ENCODE data around the gene NR3C1. TPM values are rescaled to one million over a fixed set of nuclear protein-coding genes. Genes with fewer than 3 reads are reported as not detected.

NR3C1 gene
- total and polyA plus RNA-seq, 9 donors: 39.8 to 73.7 (median 58.8) TPM

- no peaks in the 10 kb centered on the region for H3K27me3 ChIP-seq (ENCODE audit: control insufficient read depth, insufficient read depth, low read length)
- no peaks in the 10 kb centered on the region for H3K4me1 ChIP-seq (ENCODE audit: control insufficient read depth, insufficient read depth, low read length)
- peaks cover 8% of the 10 kb centered on the region for H3K9me3 ChIP-seq (replicated peaks; ENCODE audit: control insufficient read depth, low read depth, low read length)
- no peak overlapping the region for H3K27ac ChIP-seq (ENCODE audit: low read length)
- peaks cover 3% of the 10 kb centered on the region for H3K36me3 ChIP-seq (ENCODE audit: control insufficient read depth, insufficient read depth, low read length)
- no peak for DNase-seq
- no peak overlapping the region for H3K4me3 ChIP-seq (ENCODE audit: low read length)
Measured at GRCh38 chr5:143390258-143390657, 13.2 kb downstream of the NR3C1 start.

DNA sequence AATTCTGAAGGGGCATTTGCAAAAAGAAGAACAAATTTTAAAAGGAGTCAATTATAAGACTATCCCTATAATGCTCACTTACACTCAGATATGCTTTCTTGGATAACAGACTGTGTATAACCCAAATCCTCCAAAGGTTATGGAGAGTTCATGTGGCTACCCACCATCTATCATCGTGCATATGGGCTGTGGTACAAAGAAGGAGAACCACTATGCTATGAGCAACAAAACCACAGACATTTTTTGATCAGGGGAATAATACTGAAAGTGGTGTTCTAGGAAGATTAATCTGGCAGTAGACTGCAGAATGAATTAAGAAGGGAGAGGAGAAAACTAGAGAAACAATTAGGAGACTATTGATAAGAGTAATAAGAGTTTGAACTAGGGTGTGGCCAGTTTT lies 16.8 kb downstream of the NR3C1 start:
- H3K4me3 ChIP-seq (ENCODE audit: low read length): no peak overlapping the region
- no CpG with 5 or more reads among the region's 1 CpG for WGBS (ENCODE audit: insufficient coverage)
- no peak overlapping the region for H3K27ac ChIP-seq (ENCODE audit: low read length)
- no peaks in the 10 kb centered on the region for H3K4me1 ChIP-seq (ENCODE audit: control insufficient read depth, insufficient read depth, low read length)
- DNase-seq: no peak
- H3K27me3 ChIP-seq (ENCODE audit: control insufficient read depth, insufficient read depth, low read length): no peaks in the 10 kb centered on the region
- H3K9me3 ChIP-seq (replicated peaks; ENCODE audit: control insufficient read depth, low read depth, low read length): peaks cover 18% of the 10 kb centered on the region
- peaks cover 20% of the 10 kb centered on the region for H3K36me3 ChIP-seq (ENCODE audit: control insufficient read depth, insufficient read depth, low read length)

DNA sequence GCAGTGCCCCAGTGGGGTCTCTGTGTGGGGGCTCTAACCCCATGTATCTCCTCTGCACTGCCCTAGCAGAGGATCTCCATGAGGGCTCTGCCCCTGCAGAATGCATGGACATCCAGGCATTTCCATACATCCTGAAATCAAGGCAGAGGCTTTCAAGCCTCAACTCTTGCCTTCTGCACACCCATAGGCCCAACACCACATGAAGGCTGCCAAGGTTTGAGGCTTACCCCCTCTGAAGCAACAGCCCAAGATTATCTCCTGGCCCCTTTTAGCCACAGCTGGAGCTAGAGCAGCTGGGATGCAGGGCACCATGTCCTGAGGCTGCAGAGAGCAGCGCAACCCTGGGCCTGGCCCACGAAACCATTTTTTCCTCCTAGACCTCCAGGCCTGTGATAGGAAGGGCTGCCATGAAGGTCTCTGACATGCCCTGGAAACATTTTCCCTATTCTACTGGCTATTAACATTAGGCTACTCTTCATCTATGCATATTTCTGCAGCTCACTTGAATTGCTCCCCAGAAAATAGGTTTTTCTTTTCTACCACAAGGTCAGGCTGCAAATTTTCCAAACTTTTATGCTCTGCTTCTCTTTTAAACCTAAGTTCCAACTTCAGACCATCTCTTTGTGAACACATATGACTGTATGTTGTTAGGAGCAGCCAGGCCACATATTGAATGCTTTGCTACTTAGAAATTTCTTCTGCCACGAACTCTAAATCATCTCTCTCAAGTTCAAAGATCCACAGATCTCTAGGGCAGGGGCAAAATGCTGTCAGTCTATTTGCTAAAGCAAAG lies 18.4 kb downstream of the NR3C1 start:
- 100% methylated on average over 1 of the region's 3 CpGs for WGBS (ENCODE audit: insufficient coverage)
- Histone ChIP-seq H3K4me3 (ENCODE audit: low read length) (no peak overlapping the region), H3K27ac (ENCODE audit: low read length) (no peak overlapping the region), H3K9me3 (replicated peaks; ENCODE audit: control insufficient read depth, low read depth, low read length) (peaks cover 18% of the 10 kb centered on the region), H3K4me1 (ENCODE audit: control insufficient read depth, insufficient read depth, low read length) (no peaks in the 10 kb centered on the region), H3K36me3 (ENCODE audit: control insufficient read depth, insufficient read depth, low read length) (peaks cover 21% of the 10 kb centered on the region), H3K27me3 (ENCODE audit: control insufficient read depth, insufficient read depth, low read length) (no peaks in the 10 kb centered on the region)
- DNase-seq: no peak

DNA sequence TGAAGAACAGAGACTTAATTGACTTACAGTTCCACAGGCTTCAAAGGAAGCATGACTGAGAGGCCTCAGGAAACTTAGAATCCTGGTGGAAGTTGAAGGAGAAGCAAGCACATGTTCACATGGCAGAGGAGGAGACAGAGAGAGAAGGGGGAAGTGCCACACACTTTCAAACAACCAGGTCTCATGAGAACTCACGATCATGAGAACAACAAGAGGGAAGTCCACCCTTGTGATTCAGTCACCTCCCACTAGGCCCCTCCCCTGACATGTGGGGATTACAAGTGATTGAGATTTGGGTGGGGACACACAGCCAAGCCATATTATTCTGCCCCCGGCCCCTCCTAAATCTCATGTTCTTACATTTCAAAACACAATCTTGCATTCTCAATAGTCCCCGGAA lies 19.5 kb downstream of the NR3C1 start:
- Histone ChIP-seq H3K27me3 (ENCODE audit: control insufficient read depth, insufficient read depth, low read length) (no peaks in the 10 kb centered on the region), H3K4me1 (ENCODE audit: control insufficient read depth, insufficient read depth, low read length) (no peaks in the 10 kb centered on the region), H3K4me3 (ENCODE audit: low read length) (no peak overlapping the region), H3K36me3 (ENCODE audit: control insufficient read depth, insufficient read depth, low read length) (peaks cover 21% of the 10 kb centered on the region), H3K9me3 (replicated peaks; ENCODE audit: control insufficient read depth, low read depth, low read length) (peaks cover 18% of the 10 kb centered on the region), H3K27ac (ENCODE audit: low read length) (no peak overlapping the region)
- no peak for DNase-seq
- no CpG with 5 or more reads among the region's 3 CpGs for WGBS (ENCODE audit: insufficient coverage)

DNA sequence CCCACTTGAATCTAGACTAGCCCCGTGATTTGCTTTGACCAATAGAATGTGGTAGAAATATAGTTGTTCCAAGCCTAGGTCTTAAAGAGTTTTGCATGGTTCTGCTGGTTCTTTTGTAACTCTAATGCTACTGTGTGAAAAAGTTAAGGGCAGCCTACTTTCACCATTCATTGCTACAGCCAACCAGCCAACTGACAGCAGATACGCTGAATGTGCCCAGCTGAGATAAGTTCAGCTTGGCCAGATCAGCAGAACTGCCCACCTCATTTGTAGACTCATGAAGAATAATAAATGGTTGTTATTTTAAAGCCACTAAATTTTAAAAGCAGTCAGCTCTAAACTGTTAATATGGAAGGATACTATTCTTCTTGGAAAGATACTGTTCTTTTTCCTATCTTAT lies 23.9 kb downstream of the NR3C1 start:
- no peak for DNase-seq
- Histone ChIP-seq H3K36me3 (ENCODE audit: control insufficient read depth, insufficient read depth, low read length) (peaks cover 16% of the 10 kb centered on the region), H3K27me3 (ENCODE audit: control insufficient read depth, insufficient read depth, low read length) (no peaks in the 10 kb centered on the region), H3K9me3 (replicated peaks; ENCODE audit: control insufficient read depth, low read depth, low read length) (peaks cover 4% of the 10 kb centered on the region), H3K4me3 (ENCODE audit: low read length) (no peak overlapping the region), H3K4me1 (ENCODE audit: control insufficient read depth, insufficient read depth, low read length) (peaks cover 2% of the 10 kb centered on the region), H3K27ac (ENCODE audit: low read length) (no peak overlapping the region)
- WGBS (ENCODE audit: insufficient coverage): no CpG with 5 or more reads among the region's 2 CpGs

- WGBS (ENCODE audit: insufficient coverage): no CpG with 5 or more reads among the region's 5 CpGs
- H3K4me3 ChIP-seq (ENCODE audit: low read length): no peak overlapping the region
- no peaks in the 10 kb centered on the region for H3K9me3 ChIP-seq (replicated peaks; ENCODE audit: control insufficient read depth, low read depth, low read length)
- no peak for DNase-seq
- H3K27ac ChIP-seq (ENCODE audit: low read length): no peak overlapping the region
- H3K27me3 ChIP-seq (ENCODE audit: control insufficient read depth, insufficient read depth, low read length): no peaks in the 10 kb centered on the region
- H3K4me1 ChIP-seq (ENCODE audit: control insufficient read depth, insufficient read depth, low read length): peaks cover 4% of the 10 kb centered on the region
- H3K36me3 ChIP-seq (ENCODE audit: control insufficient read depth, insufficient read depth, low read length): peaks cover 2% of the 10 kb centered on the region
Measured at GRCh38 chr5:143376911-143377813, 26.3 kb downstream of the NR3C1 start.

DNA sequence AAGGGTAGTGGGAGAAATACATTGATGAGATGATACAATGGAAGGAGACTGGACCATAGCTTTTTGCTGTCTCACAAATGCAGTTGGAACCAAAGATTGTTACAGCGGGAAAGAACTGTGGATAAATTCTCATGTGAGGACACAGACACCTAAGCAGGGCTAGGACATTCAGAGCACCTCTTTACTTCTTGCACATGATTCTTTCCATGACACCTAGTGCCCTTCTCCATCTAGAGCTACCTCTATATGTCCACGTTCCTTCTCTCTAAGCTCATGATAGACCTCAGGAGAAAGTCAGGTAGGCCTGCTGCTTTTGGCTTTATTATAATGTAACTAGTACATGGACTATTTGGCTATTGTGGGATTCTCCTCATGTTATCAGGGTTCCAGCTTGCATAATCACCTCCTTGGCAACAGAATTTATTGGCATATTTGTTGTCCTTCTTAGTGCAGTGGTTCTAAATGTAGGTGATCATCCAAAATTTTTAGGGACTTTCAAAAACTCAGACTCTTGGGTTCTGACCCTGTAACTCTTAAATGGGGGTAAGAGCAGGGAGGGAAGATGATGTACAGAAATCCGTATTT lies 27.2 kb downstream of the NR3C1 start:
- Histone ChIP-seq H3K4me3 (ENCODE audit: low read length) (no peak overlapping the region), H3K9me3 (replicated peaks; ENCODE audit: control insufficient read depth, low read depth, low read length) (no peaks in the 10 kb centered on the region), H3K27me3 (ENCODE audit: control insufficient read depth, insufficient read depth, low read length) (no peaks in the 10 kb centered on the region), H3K36me3 (ENCODE audit: control insufficient read depth, insufficient read depth, low read length) (no peaks in the 10 kb centered on the region), H3K4me1 (ENCODE audit: control insufficient read depth, insufficient read depth, low read length) (peaks cover 4% of the 10 kb centered on the region), H3K27ac (ENCODE audit: low read length) (no peak overlapping the region)
- DNase-seq: no peak
- 100% methylated on average over 1 of the region's 3 CpGs for WGBS (ENCODE audit: insufficient coverage)

GRCh38 chr5:143374496-143375217 lies 28.8 kb downstream of the NR3C1 start:
- no peaks in the 10 kb centered on the region for H3K36me3 ChIP-seq (ENCODE audit: control insufficient read depth, insufficient read depth, low read length)
- no peaks in the 10 kb centered on the region for H3K27me3 ChIP-seq (ENCODE audit: control insufficient read depth, insufficient read depth, low read length)
- H3K27ac ChIP-seq (ENCODE audit: low read length): no peak overlapping the region
- H3K4me1 ChIP-seq (ENCODE audit: control insufficient read depth, insufficient read depth, low read length): peaks cover 4% of the 10 kb centered on the region
- DNase-seq: no peak
- no peak overlapping the region for H3K4me3 ChIP-seq (ENCODE audit: low read length)
- H3K9me3 ChIP-seq (replicated peaks; ENCODE audit: control insufficient read depth, low read depth, low read length): no peaks in the 10 kb centered on the region
- WGBS (ENCODE audit: insufficient coverage): no CpG with 5 or more reads among the region's 6 CpGs

DNA sequence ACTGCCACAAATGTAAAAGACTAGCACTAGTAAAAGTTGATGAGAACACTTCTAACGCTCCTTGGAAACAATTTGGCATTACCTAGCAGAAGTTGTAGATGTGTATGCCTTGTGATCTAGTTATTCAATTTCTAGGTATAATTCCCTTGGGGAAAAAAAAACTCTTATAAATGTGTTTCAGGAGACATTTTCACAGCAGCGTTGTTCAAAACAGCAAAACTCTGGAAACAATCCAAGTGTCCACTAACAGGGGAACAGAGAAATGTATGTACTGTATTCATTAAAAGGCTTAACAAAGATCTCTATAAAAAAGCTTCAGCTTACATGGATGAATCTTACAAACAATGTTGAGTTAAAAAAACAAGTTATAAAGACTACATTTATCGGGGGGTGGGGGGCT lies 30.4 kb downstream of the NR3C1 start:
- Histone ChIP-seq H3K27me3 (ENCODE audit: control insufficient read depth, insufficient read depth, low read length) (no peaks in the 10 kb centered on the region), H3K27ac (ENCODE audit: low read length) (no peak overlapping the region), H3K4me3 (ENCODE audit: low read length) (no peak overlapping the region), H3K36me3 (ENCODE audit: control insufficient read depth, insufficient read depth, low read length) (peaks cover 4% of the 10 kb centered on the region), H3K9me3 (replicated peaks; ENCODE audit: control insufficient read depth, low read depth, low read length) (peaks cover 2% of the 10 kb centered on the region), H3K4me1 (ENCODE audit: control insufficient read depth, insufficient read depth, low read length) (peaks cover 4% of the 10 kb centered on the region)
- WGBS (ENCODE audit: insufficient coverage): no CpG with 5 or more reads among the region's 3 CpGs
- DNase-seq: peak; percentile 42
